Measurements from ENCODE around the gene KCNK1. TPM values are rescaled to one million over a fixed set of nuclear protein-coding genes. Genes with fewer than 3 reads are reported as not detected.

Gene KCNK1
- total RNA-seq, 1 experiment from 2014 or later = 39.2 TPM

GRCh38 chr1:233655301-233655740, 41.4 kb downstream of the KCNK1 start:
- no peaks in the 10 kb centered on the region for H3K27me3 Mint-ChIP-seq (ENCODE audit: unreplicated experiment)
- H3K4me3 Mint-ChIP-seq (ENCODE audit: low read depth, unreplicated experiment) = peak overlapping the region; percentile 70
- peaks cover 23% of the 10 kb centered on the region for H3K36me3 Mint-ChIP-seq (ENCODE audit: insufficient read depth, unreplicated experiment)
- intact Hi-C loops (cut with micrococcal nuclease; ENCODE audit: unreplicated experiment) = loop anchor here (2.0 to 5.0 kb wide), 3 partner anchors 13 to 137 kb away; no protein-coding TSS in a partner anchor
- BruUV-seq (replicated peaks) = no TSS peak
- peaks cover 74% of the 10 kb centered on the region for H3K4me1 Mint-ChIP-seq (ENCODE audit: low read depth, unreplicated experiment)
- H3K27ac Mint-ChIP-seq (ENCODE audit: unreplicated experiment) = peak overlapping the region; percentile 99
- no peaks in the 10 kb centered on the region for H3K9me3 Mint-ChIP-seq (ENCODE audit: low read depth, unreplicated experiment)
- DNase-seq = no peak
- TF ChIP-seq CTCF (IDR thresholded peaks at IDR 0.05; ENCODE audit: unreplicated experiment) = no peak
- CTCF ChIA-PET = no interaction called here

- Mint-ChIP-seq H3K9me3 (ENCODE audit: low read depth, unreplicated experiment) (no peaks in the 10 kb centered on the region), H3K4me3 (ENCODE audit: low read depth, unreplicated experiment) (peak overlapping the region; percentile 70), H3K27ac (ENCODE audit: unreplicated experiment) (peak overlapping the region; percentile 99), H3K4me1 (ENCODE audit: low read depth, unreplicated experiment) (peaks cover 73% of the 10 kb centered on the region), H3K27me3 (ENCODE audit: unreplicated experiment) (no peaks in the 10 kb centered on the region), H3K36me3 (ENCODE audit: insufficient read depth, unreplicated experiment) (peaks cover 23% of the 10 kb centered on the region)
- CTCF ChIA-PET = interaction anchor here (0.9 to 1.7 kb wide), 5 partner anchors 17 to 292 kb away, joined by 3 to 7 read pairs (median 3); partner anchors contain the start of gene KCNK1
- intact Hi-C loops (cut with micrococcal nuclease; ENCODE audit: unreplicated experiment) = loop anchor here (2.0 to 5.0 kb wide), 2 partner anchors 51 to 136 kb away; no protein-coding TSS in a partner anchor
- BruUV-seq (replicated peaks) = TSS peak; percentile 94
- DNase-seq = peak; percentile 39
- TF ChIP-seq CTCF (IDR thresholded peaks at IDR 0.05; ENCODE audit: unreplicated experiment) = no peak
Observed at GRCh38 chr1:233656032-233656635, 42.2 kb downstream of the KCNK1 start.

GRCh38 chr1:233656687-233657086, 42.8 kb downstream of the KCNK1 start:
- no TSS peak for BruUV-seq (replicated peaks)
- TF ChIP-seq CTCF (IDR thresholded peaks at IDR 0.05; ENCODE audit: unreplicated experiment) = no peak
- CTCF ChIA-PET = interaction anchor here (0.9 to 1.7 kb wide), 5 partner anchors 17 to 293 kb away, joined by 3 to 7 read pairs (median 3); partner anchors contain the start of gene KCNK1

GRCh38 chr1:233657466-233657865, 43.6 kb downstream of the KCNK1 start:
- CTCF ChIA-PET = interaction anchor here (1.7 kb wide), 1 partner anchor 44 kb away, joined by 4 read pairs; the partner anchor contains the start of gene KCNK1
- intact Hi-C loops (cut with micrococcal nuclease; ENCODE audit: unreplicated experiment) = loop anchor here (2.0 to 5.0 kb wide), 2 partner anchors 49 to 135 kb away; no protein-coding TSS in a partner anchor
- H3K27ac Mint-ChIP-seq (ENCODE audit: unreplicated experiment) = peak overlapping the region; percentile 99
- DNase-seq = no peak
- peaks cover 23% of the 10 kb centered on the region for H3K36me3 Mint-ChIP-seq (ENCODE audit: insufficient read depth, unreplicated experiment)
- H3K27me3 Mint-ChIP-seq (ENCODE audit: unreplicated experiment) = no peaks in the 10 kb centered on the region
- no TSS peak for BruUV-seq (replicated peaks)
- H3K4me1 Mint-ChIP-seq (ENCODE audit: low read depth, unreplicated experiment) = peaks cover 59% of the 10 kb centered on the region
- H3K9me3 Mint-ChIP-seq (ENCODE audit: low read depth, unreplicated experiment) = no peaks in the 10 kb centered on the region
- TF ChIP-seq CTCF (IDR thresholded peaks at IDR 0.05; ENCODE audit: unreplicated experiment) = no peak
- no peak overlapping the region for H3K4me3 Mint-ChIP-seq (ENCODE audit: low read depth, unreplicated experiment)

More at GRCh38 chr1:233656687-233657086, 42.8 kb downstream of the KCNK1 start:
- H3K36me3 Mint-ChIP-seq (ENCODE audit: insufficient read depth, unreplicated experiment) = peaks cover 23% of the 10 kb centered on the region
- H3K9me3 Mint-ChIP-seq (ENCODE audit: low read depth, unreplicated experiment) = no peaks in the 10 kb centered on the region
- H3K4me3 Mint-ChIP-seq (ENCODE audit: low read depth, unreplicated experiment) = peak overlapping the region; percentile 70
- H3K4me1 Mint-ChIP-seq (ENCODE audit: low read depth, unreplicated experiment) = peaks cover 67% of the 10 kb centered on the region
- H3K27ac Mint-ChIP-seq (ENCODE audit: unreplicated experiment) = peak overlapping the region; percentile 99
- peak; percentile 40 for DNase-seq
- intact Hi-C loops (cut with micrococcal nuclease; ENCODE audit: unreplicated experiment) = loop anchor here (2.0 to 5.0 kb wide), 2 partner anchors 50 to 136 kb away; no protein-coding TSS in a partner anchor
- no peaks in the 10 kb centered on the region for H3K27me3 Mint-ChIP-seq (ENCODE audit: unreplicated experiment)
